Epidermal melanocyte (primary cell): ENCODE results near the gene RALBP1.
"Not testable (repeated sequence)": the region's sequence is repeated elsewhere in the genome, so short reads cannot be mapped to it uniquely, and the experiment has no call there.

Source experiments
- DNase-seq: peaks from one replicate; pipeline ENCODE4 v3.0.0; 2011; ENCODE audit warnings: low spot score; ENCODE audit not compliant: insufficient read length

The RALBP1 gene

GRCh38 chr18:9474983-9475642 lies at the start of gene RALBP1:
RALBP1 (plus strand) TSS chr18:9475513; CDS start chr18:9513046, 37,533 bp downstream.
- peak; percentile 97 for DNase-seq

GRCh38 chr18:9426753-9427152 lies 48.6 kb upstream of the RALBP1 start:
- no peak for DNase-seq

GRCh38 chr18:9428301-9428706 lies 47.0 kb upstream of the RALBP1 start:
- DNase-seq = no peak

- peak; percentile 20 for DNase-seq
Measured at GRCh38 chr18:9428862-9429661, 46.3 kb upstream of the RALBP1 start.

GRCh38 chr18:9429662-9429993 lies 45.7 kb upstream of the RALBP1 start:
- DNase-seq = peak; percentile 76

- DNase-seq = not testable (repeated sequence)
Measured at GRCh38 chr18:9430315-9430714, 45.0 kb upstream of the RALBP1 start.

GRCh38 chr18:9431296-9431695 lies 44.0 kb upstream of the RALBP1 start:
- DNase-seq = no peak

GRCh38 chr18:9433122-9433521 lies 42.2 kb upstream of the RALBP1 start:
- not testable (repeated sequence) for DNase-seq

- DNase-seq = no peak
Measured at GRCh38 chr18:9433671-9434121, 41.6 kb upstream of the RALBP1 start.

GRCh38 chr18:9434122-9434701 lies 41.1 kb upstream of the RALBP1 start:
- DNase-seq = no peak

- no peak for DNase-seq
Measured at GRCh38 chr18:9435041-9435440, 40.3 kb upstream of the RALBP1 start.

GRCh38 chr18:9436206-9436929 lies 38.9 kb upstream of the RALBP1 start:
- no peak for DNase-seq

GRCh38 chr18:9437021-9437437 lies 38.3 kb upstream of the RALBP1 start:
- no peak for DNase-seq

- no peak for DNase-seq
Measured at GRCh38 chr18:9437672-9438071, 37.6 kb upstream of the RALBP1 start.

GRCh38 chr18:9441061-9441460 lies 34.3 kb upstream of the RALBP1 start:
- no peak for DNase-seq

GRCh38 chr18:9444549-9444948 lies 30.8 kb upstream of the RALBP1 start:
- DNase-seq = no peak

- no peak for DNase-seq
Measured at GRCh38 chr18:9446839-9447238, 28.5 kb upstream of the RALBP1 start.

- DNase-seq = no peak
Measured at GRCh38 chr18:9447334-9447733, 28.0 kb upstream of the RALBP1 start.

- no peak for DNase-seq
Measured at GRCh38 chr18:9449600-9450414, 25.5 kb upstream of the RALBP1 start.

- DNase-seq = not testable (repeated sequence)
Measured at GRCh38 chr18:9450920-9451319, 24.4 kb upstream of the RALBP1 start.

- no peak for DNase-seq
Measured at GRCh38 chr18:9453283-9453682, 22.0 kb upstream of the RALBP1 start.
